ENCODE results near the gene RALY.
A peak's percentile ranks its signal among the peaks of the same experiment; 100 is the strongest.

RALY gene

GRCh38 chr20:34033903-34034302 lies 40.2 kb downstream of the RALY start:
- no peak for TF ChIP-seq EZH2phosphoT487 (IDR thresholded peaks at IDR 0.05; ENCODE audit: borderline replicate concordance)
- TF ChIP-seq, protein P1, sequence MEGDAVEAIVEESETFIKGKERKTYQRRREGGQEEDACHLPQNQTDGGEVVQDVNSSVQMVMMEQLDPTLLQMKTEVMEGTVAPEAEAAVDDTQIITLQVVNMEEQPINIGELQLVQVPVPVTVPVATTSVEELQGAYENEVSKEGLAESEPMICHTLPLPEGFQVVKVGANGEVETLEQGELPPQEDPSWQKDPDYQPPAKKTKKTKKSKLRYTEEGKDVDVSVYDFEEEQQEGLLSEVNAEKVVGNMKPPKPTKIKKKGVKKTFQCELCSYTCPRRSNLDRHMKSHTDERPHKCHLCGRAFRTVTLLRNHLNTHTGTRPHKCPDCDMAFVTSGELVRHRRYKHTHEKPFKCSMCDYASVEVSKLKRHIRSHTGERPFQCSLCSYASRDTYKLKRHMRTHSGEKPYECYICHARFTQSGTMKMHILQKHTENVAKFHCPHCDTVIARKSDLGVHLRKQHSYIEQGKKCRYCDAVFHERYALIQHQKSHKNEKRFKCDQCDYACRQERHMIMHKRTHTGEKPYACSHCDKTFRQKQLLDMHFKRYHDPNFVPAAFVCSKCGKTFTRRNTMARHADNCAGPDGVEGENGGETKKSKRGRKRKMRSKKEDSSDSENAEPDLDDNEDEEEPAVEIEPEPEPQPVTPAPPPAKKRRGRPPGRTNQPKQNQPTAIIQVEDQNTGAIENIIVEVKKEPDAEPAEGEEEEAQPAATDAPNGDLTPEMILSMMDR (conservative IDR thresholded peaks at IDR 0.05; ENCODE audit: low read length) = no peak

DNA sequence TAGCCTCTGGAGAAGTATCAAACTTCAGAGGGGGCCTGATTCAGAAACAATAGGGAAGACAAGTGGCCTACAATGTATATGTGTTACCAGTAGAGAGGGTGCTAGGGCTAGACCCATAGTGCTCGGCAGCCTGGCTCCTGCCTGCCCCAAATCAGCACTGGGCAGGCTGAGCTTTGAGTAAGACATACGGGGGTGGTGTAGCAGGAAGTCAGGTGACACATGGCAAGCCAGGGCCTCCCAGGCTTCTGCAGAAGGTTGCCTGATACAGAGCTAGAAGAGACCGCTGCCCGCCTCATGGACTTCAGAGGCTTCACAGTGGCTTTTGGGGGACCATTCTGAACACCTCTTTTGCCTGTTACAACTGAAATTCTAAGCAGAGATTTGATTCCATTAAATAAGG lies 43.4 kb downstream of the RALY start:
- Histone ChIP-seq H3K4me2 (ENCODE audit: low read depth, low read length, poor library complexity, severe bottlenecking) (peak overlapping the region; percentile 42), H3K36me3 (ENCODE audit: insufficient read depth, low read length) (peaks cover 28% of the 10 kb centered on the region), H3K9me2 (replicated peaks; ENCODE audit: low read depth, low read length) (no peaks in the 10 kb centered on the region), H3K9ac (ENCODE audit: low read depth, low read length, poor library complexity, severe bottlenecking) (no peak overlapping the region), H3K4me1 (ENCODE audit: insufficient read depth, low read length, poor library complexity, severe bottlenecking) (peaks cover 10% of the 10 kb centered on the region), H3K9me3 (ENCODE audit: insufficient read depth, low read depth, low read length) (no peaks in the 10 kb centered on the region), H3F3A (ENCODE audit: low read depth) (no peaks in the 10 kb centered on the region), H4K20me1 (ENCODE audit: insufficient read depth, low read length, poor library complexity, severe bottlenecking) (peaks cover 76% of the 10 kb centered on the region), H2AFZ (ENCODE audit: low read length) (no peak overlapping the region), H3K79me2 (ENCODE audit: insufficient read depth, low read length) (peaks cover 89% of the 10 kb centered on the region), H3K27me3 (ENCODE audit: insufficient read depth, low read length, poor library complexity, severe bottlenecking) (no peaks in the 10 kb centered on the region), H3K4me3 (ENCODE audit: low read length, poor library complexity, severe bottlenecking) (no peak overlapping the region)
- TF ChIP-seq, protein P1 (conservative IDR thresholded peaks at IDR 0.05; ENCODE audit: low read length) = no peak
- TF ChIP-seq EZH2phosphoT487 (IDR thresholded peaks at IDR 0.05; ENCODE audit: borderline replicate concordance) = no peak

More at GRCh38 chr20:34033903-34034302, 40.2 kb downstream of the RALY start:
- no peak overlapping the region for H3K9ac ChIP-seq (ENCODE audit: low read depth, low read length, poor library complexity, severe bottlenecking)
- H3K79me2 ChIP-seq (ENCODE audit: insufficient read depth, low read length) = peaks cover 83% of the 10 kb centered on the region
- peaks cover 8% of the 10 kb centered on the region for H3K4me1 ChIP-seq (ENCODE audit: insufficient read depth, low read length, poor library complexity, severe bottlenecking)
- H2AFZ ChIP-seq (ENCODE audit: low read length) = no peak overlapping the region
- no peak overlapping the region for H3K4me3 ChIP-seq (ENCODE audit: low read length, poor library complexity, severe bottlenecking)
- no peaks in the 10 kb centered on the region for H3K9me2 ChIP-seq (replicated peaks; ENCODE audit: low read depth, low read length)
- H4K20me1 ChIP-seq (ENCODE audit: insufficient read depth, low read length, poor library complexity, severe bottlenecking) = peaks cover 70% of the 10 kb centered on the region
- no peaks in the 10 kb centered on the region for H3F3A ChIP-seq (ENCODE audit: low read depth)
- no peaks in the 10 kb centered on the region for H3K27me3 ChIP-seq (ENCODE audit: insufficient read depth, low read length, poor library complexity, severe bottlenecking)
- no peak overlapping the region for H3K4me2 ChIP-seq (ENCODE audit: low read depth, low read length, poor library complexity, severe bottlenecking)
- peaks cover 39% of the 10 kb centered on the region for H3K36me3 ChIP-seq (ENCODE audit: insufficient read depth, low read length)
- no peaks in the 10 kb centered on the region for H3K9me3 ChIP-seq (ENCODE audit: insufficient read depth, low read depth, low read length)

GRCh38 chr20:34037767-34038166 lies 44.1 kb downstream of the RALY start:
- Histone ChIP-seq H3K9ac (ENCODE audit: low read depth, low read length, poor library complexity, severe bottlenecking) (no peak overlapping the region), H4K20me1 (ENCODE audit: insufficient read depth, low read length, poor library complexity, severe bottlenecking) (peaks cover 78% of the 10 kb centered on the region), H3K36me3 (ENCODE audit: insufficient read depth, low read length) (peaks cover 21% of the 10 kb centered on the region), H3K79me2 (ENCODE audit: insufficient read depth, low read length) (peaks cover 90% of the 10 kb centered on the region), H3K27me3 (ENCODE audit: insufficient read depth, low read length, poor library complexity, severe bottlenecking) (no peaks in the 10 kb centered on the region), H3F3A (ENCODE audit: low read depth) (no peaks in the 10 kb centered on the region), H3K9me2 (replicated peaks; ENCODE audit: low read depth, low read length) (no peaks in the 10 kb centered on the region), H3K4me2 (ENCODE audit: low read depth, low read length, poor library complexity, severe bottlenecking) (no peak overlapping the region), H3K4me1 (ENCODE audit: insufficient read depth, low read length, poor library complexity, severe bottlenecking) (peaks cover 13% of the 10 kb centered on the region), H3K9me3 (ENCODE audit: insufficient read depth, low read depth, low read length) (no peaks in the 10 kb centered on the region), H2AFZ (ENCODE audit: low read length) (no peak overlapping the region), H3K4me3 (ENCODE audit: low read length, poor library complexity, severe bottlenecking) (no peak overlapping the region)
- TF ChIP-seq EZH2phosphoT487 (IDR thresholded peaks at IDR 0.05; ENCODE audit: borderline replicate concordance) = no peak
- TF ChIP-seq, protein P1 (conservative IDR thresholded peaks at IDR 0.05; ENCODE audit: low read length) = no peak

Measured in Loucy (cell line).